Astrocyte of the cerebellum (primary cell): ENCODE measurements around the gene TOGARAM2.
"Not testable (repeated sequence)": the region's sequence is repeated elsewhere in the genome, so short reads cannot be mapped to it uniquely, and the experiment has no call there.

Source experiments
- DNase-seq: peaks from one replicate; pipeline ENCODE4 v3.0.0-alpha.2; 2011; ENCODE audit warnings: low read depth
- H3K4me3 ChIP-seq: 2 replicates; pipeline ENCODE4 v1.5.1; 2011; ENCODE audit warnings: mild to moderate bottlenecking, low read depth, low read length, moderate library complexity
- in situ Hi-C: cut with HindIII; loops from 2 replicates; pipeline ENCODE4 v1.10.0; 2017; ENCODE audit warnings: low sequenced_read_pairs
- TF ChIP-seq, protein P1 (sequence below): IDR thresholded peaks from 2 replicates; pipeline ENCODE4 v1.5.1; 2012; ENCODE audit warnings: low read length, low read depth, moderate library complexity, mild to moderate bottlenecking; ENCODE audit errors: missing control alignments

Gene TOGARAM2

DNA sequence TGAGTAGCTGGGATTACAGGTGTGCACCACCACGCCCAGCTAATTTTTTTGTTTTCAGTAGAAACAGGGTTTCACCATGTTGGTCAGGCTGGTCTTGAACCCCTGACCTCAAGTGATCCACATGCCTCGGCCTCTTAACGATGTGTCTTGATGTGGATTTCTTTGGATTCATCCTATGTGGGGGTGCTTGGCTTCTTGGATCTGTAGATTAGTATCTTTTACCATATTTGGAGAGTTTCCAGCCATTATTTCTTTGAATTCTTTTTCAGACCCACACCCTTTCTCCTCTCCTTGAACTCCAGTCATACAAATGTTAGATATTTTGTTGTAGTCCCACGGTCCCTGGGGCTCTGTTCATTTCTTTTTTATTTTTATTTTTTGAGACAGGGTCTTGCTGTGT is 6.8 kb upstream of the TOGARAM2 start:
- no peak overlapping the region for H3K4me3 ChIP-seq
- no peak for DNase-seq
- in situ Hi-C loops: no loop called here
- TF ChIP-seq, protein P1, sequence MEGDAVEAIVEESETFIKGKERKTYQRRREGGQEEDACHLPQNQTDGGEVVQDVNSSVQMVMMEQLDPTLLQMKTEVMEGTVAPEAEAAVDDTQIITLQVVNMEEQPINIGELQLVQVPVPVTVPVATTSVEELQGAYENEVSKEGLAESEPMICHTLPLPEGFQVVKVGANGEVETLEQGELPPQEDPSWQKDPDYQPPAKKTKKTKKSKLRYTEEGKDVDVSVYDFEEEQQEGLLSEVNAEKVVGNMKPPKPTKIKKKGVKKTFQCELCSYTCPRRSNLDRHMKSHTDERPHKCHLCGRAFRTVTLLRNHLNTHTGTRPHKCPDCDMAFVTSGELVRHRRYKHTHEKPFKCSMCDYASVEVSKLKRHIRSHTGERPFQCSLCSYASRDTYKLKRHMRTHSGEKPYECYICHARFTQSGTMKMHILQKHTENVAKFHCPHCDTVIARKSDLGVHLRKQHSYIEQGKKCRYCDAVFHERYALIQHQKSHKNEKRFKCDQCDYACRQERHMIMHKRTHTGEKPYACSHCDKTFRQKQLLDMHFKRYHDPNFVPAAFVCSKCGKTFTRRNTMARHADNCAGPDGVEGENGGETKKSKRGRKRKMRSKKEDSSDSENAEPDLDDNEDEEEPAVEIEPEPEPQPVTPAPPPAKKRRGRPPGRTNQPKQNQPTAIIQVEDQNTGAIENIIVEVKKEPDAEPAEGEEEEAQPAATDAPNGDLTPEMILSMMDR: no peak

GRCh38 chr2:28975671-28976070 is 5.4 kb upstream of the TOGARAM2 start:
- no peak for DNase-seq
- in situ Hi-C loops: no loop called here

DNA sequence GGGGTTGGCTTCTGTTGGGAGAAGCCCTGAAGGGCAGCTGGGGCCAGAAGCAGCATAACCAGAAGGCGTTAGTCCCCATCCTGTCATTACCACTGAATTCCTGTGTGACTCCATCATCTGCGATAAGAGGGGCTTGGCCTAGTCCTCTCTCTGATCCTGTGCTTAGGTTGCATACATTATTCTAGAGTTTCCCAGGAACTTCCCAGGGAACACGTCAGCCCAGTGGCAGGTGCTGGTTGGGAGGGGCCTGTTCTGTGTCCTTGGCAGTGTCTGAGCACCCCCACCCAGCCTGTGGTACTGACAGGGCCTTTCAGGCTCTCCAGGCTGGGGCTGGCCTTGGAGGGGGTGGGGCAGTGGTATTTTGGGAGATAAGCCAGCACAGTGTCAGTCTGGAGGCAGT is 4.5 kb upstream of the TOGARAM2 start:
- TF ChIP-seq, protein P1: no peak
- in situ Hi-C loops: no loop called here
- peak; percentile 5 for DNase-seq
- no peak overlapping the region for H3K4me3 ChIP-seq

More at GRCh38 chr2:28975671-28976070, 5.4 kb upstream of the TOGARAM2 start:
- no peak overlapping the region for H3K4me3 ChIP-seq
- TF ChIP-seq, protein P1: no peak

DNA sequence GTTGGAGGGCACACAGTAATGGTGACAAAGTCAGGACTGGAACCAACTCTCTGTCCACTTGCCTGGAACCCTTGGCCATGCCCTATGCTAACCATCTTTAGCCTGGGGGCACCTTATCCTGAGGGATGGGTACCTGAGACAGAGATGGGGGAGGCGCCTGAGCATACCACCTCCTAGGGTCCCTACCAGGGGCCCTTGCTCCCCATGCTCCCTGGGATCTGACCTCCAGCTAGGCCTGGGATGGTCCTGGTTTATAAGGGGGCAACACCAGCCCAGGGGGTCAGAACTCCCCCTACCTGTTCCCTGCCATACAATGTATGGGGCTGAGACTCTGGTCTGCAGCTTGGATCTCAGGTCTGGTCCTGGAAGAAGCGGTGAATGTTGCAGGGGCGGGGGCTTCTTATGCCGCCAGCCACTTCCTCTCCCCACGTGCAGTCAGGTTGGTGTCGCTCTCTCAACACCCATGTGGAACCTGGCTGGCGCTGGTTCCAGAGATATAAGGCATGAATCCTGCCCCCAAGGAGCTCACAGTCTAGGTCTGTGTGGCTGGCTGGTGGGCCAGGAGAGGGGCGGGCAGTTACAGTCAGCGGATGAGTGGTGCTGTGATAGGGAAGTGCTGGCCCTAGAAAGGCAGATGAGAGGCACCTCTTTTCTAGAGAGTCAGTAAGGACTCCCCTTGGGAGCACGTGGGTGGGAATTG is 3.8 kb upstream of the TOGARAM2 start:
- in situ Hi-C loops: no loop called here
- no peak for DNase-seq
- TF ChIP-seq, protein P1: no peak
- no peak overlapping the region for H3K4me3 ChIP-seq

GRCh38 chr2:28978001-28978400 is 3.1 kb upstream of the TOGARAM2 start:
- in situ Hi-C loops, H3K4me3 ChIP-seq, DNase-seq: not testable (repeated sequence)

- DNase-seq: no peak
- TF ChIP-seq, protein P1: no peak
- no peak overlapping the region for H3K4me3 ChIP-seq
- in situ Hi-C loops: no loop called here
Observed at GRCh38 chr2:28978606-28979005, 2.5 kb upstream of the TOGARAM2 start.

DNA sequence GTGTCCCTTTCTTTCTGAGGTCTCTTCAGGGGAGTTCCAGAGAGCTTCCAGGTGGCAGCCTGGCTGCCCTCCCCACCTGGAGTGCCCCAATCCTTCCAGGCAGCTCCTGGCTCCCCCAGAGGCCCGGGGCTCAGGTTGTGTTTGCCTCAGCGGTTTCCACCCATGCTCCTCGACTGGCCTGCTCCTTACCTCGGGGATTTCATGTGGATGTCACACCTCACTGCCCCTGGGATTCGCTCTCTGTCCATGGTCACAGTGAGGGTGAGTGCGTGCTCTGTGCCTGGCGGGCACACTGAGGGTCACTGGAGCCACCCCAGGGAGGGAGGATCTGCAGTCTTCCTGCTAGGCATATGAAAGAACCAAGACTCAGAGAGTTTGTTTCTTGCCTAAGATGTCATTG is 2.1 kb upstream of the TOGARAM2 start:
- DNase-seq: no peak
- in situ Hi-C loops: no loop called here
- TF ChIP-seq, protein P1: no peak
- H3K4me3 ChIP-seq: no peak overlapping the region
